Measurements from ENCODE around the gene C19orf47. TPM values are rescaled to one million over a fixed set of nuclear protein-coding genes. Genes with fewer than 3 reads are reported as not detected.

The C19orf47 gene
- total RNA-seq, 2 donors from 2014 or later: 20.2 to 34.2 TPM

- Histone ChIP-seq H3K4me1 (ENCODE audit: control insufficient read depth in 1 of 2, low read depth in 2 of 2) (no peaks in the 10 kb centered on the region), H3K36me3 (peaks cover 84% of the 10 kb centered on the region), H3K9me3 (no peaks in the 10 kb centered on the region), H3K27me3 (replicated peaks; ENCODE audit: insufficient read depth) (no peaks in the 10 kb centered on the region), H3K27ac (no peak overlapping the region), H3K4me3 (no peak overlapping the region)
- no peak for DNase-seq (ENCODE audit: low spot score)
- ATAC-seq (ENCODE audit: insufficient number of reproducible peaks, low FRiP score, low read depth): no peak
- TF ChIP-seq CTCF (IDR thresholded peaks at IDR 0.05): no peak
These were observed 22.0 kb downstream of the C19orf47 start for GRCh38 chr19:40326201-40326600.

DNA sequence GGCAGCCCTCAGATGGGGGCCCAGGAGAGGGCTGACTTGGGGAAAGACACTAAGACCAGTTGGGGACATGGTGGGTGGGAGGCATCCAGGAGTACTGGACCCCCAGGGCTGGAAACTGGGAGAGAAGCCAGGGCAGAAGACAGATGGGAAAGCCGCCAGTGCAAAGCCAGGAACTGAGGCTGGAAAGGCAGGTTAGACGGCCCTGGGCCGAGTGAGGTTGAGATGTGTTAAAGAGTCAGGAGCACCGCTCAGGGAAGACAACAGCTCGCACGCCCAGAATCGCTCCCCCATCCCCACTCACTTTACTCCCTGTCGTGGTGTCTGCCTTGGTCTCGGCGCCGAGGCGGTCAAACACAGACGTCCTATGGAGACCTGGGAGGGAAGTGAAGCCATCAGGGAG lies 24.5 kb downstream of the C19orf47 start:
- H3K4me3 ChIP-seq: no peak overlapping the region
- H3K4me1 ChIP-seq (ENCODE audit: control insufficient read depth in 1 of 2, low read depth in 2 of 2): no peaks in the 10 kb centered on the region
- H3K27me3 ChIP-seq (replicated peaks; ENCODE audit: insufficient read depth): no peaks in the 10 kb centered on the region
- H3K36me3 ChIP-seq: peaks cover 72% of the 10 kb centered on the region
- no peak for ATAC-seq (ENCODE audit: insufficient number of reproducible peaks, low FRiP score, low read depth)
- TF ChIP-seq CTCF (IDR thresholded peaks at IDR 0.05): no peak
- DNase-seq (ENCODE audit: low spot score): no peak
- H3K9me3 ChIP-seq: no peaks in the 10 kb centered on the region
- no peak overlapping the region for H3K27ac ChIP-seq

GRCh38 chr19:40322951-40323615 lies 25.1 kb downstream of the C19orf47 start:
- Histone ChIP-seq H3K27me3 (replicated peaks; ENCODE audit: insufficient read depth) (no peaks in the 10 kb centered on the region), H3K9me3 (no peaks in the 10 kb centered on the region), H3K27ac (no peak overlapping the region), H3K36me3 (peaks cover 66% of the 10 kb centered on the region), H3K4me3 (no peak overlapping the region), H3K4me1 (ENCODE audit: control insufficient read depth in 1 of 2, low read depth in 2 of 2) (no peaks in the 10 kb centered on the region)
- ATAC-seq (ENCODE audit: insufficient number of reproducible peaks, low FRiP score, low read depth) (no peak), DNase-seq (ENCODE audit: low spot score) (no peak)
- TF ChIP-seq CTCF (IDR thresholded peaks at IDR 0.05): no peak

- no peak for TF ChIP-seq CTCF (IDR thresholded peaks at IDR 0.05)
- Histone ChIP-seq H3K36me3 (peaks cover 57% of the 10 kb centered on the region), H3K4me3 (no peak overlapping the region), H3K9me3 (no peaks in the 10 kb centered on the region), H3K27ac (no peak overlapping the region), H3K4me1 (ENCODE audit: control insufficient read depth in 1 of 2, low read depth in 2 of 2) (no peaks in the 10 kb centered on the region), H3K27me3 (replicated peaks; ENCODE audit: insufficient read depth) (no peaks in the 10 kb centered on the region)
- DNase-seq (ENCODE audit: low spot score) (no peak), ATAC-seq (ENCODE audit: insufficient number of reproducible peaks, low FRiP score, low read depth) (no peak)
These were observed 26.0 kb downstream of the C19orf47 start for GRCh38 chr19:40322271-40322610.

DNA sequence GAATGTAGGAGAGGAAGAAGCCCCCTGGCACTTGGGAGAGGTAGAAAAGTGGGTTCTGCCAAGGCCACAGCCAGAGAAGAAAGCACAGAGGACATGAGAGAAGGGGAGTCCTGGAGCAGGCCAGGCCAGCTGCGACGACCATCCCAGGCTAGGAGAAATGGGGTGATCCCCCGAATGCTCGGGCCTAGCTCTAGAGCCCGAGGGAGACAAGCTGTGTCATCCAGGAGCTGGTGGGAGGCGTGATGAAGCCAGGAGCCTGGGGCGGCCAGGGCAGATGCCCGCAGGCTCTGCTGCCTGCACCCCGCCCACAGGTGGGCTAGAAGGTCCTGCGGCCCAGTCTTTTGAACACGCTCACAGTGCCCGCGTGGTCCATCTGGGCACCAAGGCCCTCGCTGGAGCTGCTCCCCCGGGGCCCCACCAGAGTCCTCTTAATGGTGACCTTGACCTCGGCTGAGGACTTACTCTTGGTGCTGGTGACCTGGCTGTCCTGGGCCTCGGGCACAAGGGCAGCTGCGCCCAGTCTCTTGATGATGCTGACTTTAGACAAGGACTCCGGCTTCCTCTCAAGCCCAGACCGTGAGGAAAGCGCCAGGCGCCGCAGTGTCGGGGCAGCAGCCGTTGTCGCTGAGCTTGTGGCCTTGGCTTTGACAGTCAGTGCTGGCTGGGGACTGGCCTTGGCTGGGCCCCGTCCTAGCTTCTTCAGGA lies 26.5 kb downstream of the C19orf47 start:
- H3K4me3 ChIP-seq: no peak overlapping the region
- H3K27ac ChIP-seq: no peak overlapping the region
- ATAC-seq (ENCODE audit: insufficient number of reproducible peaks, low FRiP score, low read depth): no peak
- no peaks in the 10 kb centered on the region for H3K4me1 ChIP-seq (ENCODE audit: control insufficient read depth in 1 of 2, low read depth in 2 of 2)
- no peaks in the 10 kb centered on the region for H3K9me3 ChIP-seq
- no peak for DNase-seq (ENCODE audit: low spot score)
- no peak for TF ChIP-seq CTCF (IDR thresholded peaks at IDR 0.05)
- peaks cover 57% of the 10 kb centered on the region for H3K36me3 ChIP-seq
- no peaks in the 10 kb centered on the region for H3K27me3 ChIP-seq (replicated peaks; ENCODE audit: insufficient read depth)

Measured in thoracic aorta (tissue), 2 donors.